Measurements from ENCODE around the gene CD28.

Gene CD28

GRCh38 chr2:203706403-203706802, at the start of gene CD28:
TSS of gene CD28 (plus strand) at chr2:203706639. CDS start at chr2:203706697, 58 bp downstream.
- no peak for DNase-seq

- no peak for DNase-seq
Measured at GRCh38 chr2:203659331-203660049, 46.9 kb upstream of the CD28 start.

GRCh38 chr2:203660465-203660864, 46.0 kb upstream of the CD28 start:
- DNase-seq: no peak

- no peak for DNase-seq
Measured at GRCh38 chr2:203661279-203661908, 45.0 kb upstream of the CD28 start.

GRCh38 chr2:203662487-203662886, 44.0 kb upstream of the CD28 start:
- DNase-seq: no peak

- no peak for DNase-seq
Measured at GRCh38 chr2:203662951-203663350, 43.5 kb upstream of the CD28 start.

- no peak for DNase-seq
Measured at GRCh38 chr2:203664029-203664755, 42.2 kb upstream of the CD28 start.

- DNase-seq: no peak
Measured at GRCh38 chr2:203667838-203668237, 38.6 kb upstream of the CD28 start.

- no peak for DNase-seq
Measured at GRCh38 chr2:203669820-203670219, 36.6 kb upstream of the CD28 start.

- no peak for DNase-seq
Measured at GRCh38 chr2:203670939-203671338, 35.5 kb upstream of the CD28 start.

GRCh38 chr2:203671876-203672275, 34.6 kb upstream of the CD28 start:
- DNase-seq: no peak

- DNase-seq: no peak
Measured at GRCh38 chr2:203672856-203673255, 33.6 kb upstream of the CD28 start.

- DNase-seq: no peak
Measured at GRCh38 chr2:203673933-203674332, 32.5 kb upstream of the CD28 start.

GRCh38 chr2:203675086-203675485, 31.4 kb upstream of the CD28 start:
- no peak for DNase-seq

GRCh38 chr2:203678971-203679370, 27.5 kb upstream of the CD28 start:
- no peak for DNase-seq

- DNase-seq: no peak
Measured at GRCh38 chr2:203679401-203679800, 27.0 kb upstream of the CD28 start.

GRCh38 chr2:203681978-203682377, 24.5 kb upstream of the CD28 start:
- no peak for DNase-seq

- no peak for DNase-seq
Measured at GRCh38 chr2:203682688-203683130, 23.7 kb upstream of the CD28 start.

- DNase-seq: no peak
Measured at GRCh38 chr2:203683421-203683820, 23.0 kb upstream of the CD28 start.

GRCh38 chr2:203683932-203684556, 22.4 kb upstream of the CD28 start:
- DNase-seq: no peak

GRCh38 chr2:203685081-203685621, 21.3 kb upstream of the CD28 start:
- no peak for DNase-seq

GRCh38 chr2:203685789-203686420, 20.5 kb upstream of the CD28 start:
- DNase-seq: no peak

- no peak for DNase-seq
Measured at GRCh38 chr2:203687165-203687564, 19.3 kb upstream of the CD28 start.
